ENCODE measurements around the gene PABPC1L.
A peak's percentile ranks its signal among the peaks of the same experiment; 100 is the strongest.

The PABPC1L gene

DNA sequence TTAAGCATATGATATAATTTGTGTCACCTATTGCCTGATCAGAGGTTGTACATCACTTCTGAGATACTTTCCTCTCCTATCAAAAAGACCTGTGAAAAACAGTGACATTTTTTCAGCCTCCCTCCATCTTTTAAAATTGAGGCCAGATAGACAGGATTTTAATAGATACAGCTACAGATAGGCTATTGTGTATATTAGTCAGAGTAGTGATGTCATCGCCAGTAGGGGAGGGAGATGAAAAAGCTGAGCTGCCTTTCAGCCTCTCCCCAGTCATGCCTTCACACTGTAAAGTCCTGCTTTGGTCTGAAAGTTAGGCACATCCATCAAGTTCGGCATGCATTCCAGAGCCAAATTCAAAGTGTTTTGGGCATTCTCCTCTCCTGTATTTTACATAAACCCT lies 7.9 kb upstream of the PABPC1L start:
- DNase-seq: no peak

DNA sequence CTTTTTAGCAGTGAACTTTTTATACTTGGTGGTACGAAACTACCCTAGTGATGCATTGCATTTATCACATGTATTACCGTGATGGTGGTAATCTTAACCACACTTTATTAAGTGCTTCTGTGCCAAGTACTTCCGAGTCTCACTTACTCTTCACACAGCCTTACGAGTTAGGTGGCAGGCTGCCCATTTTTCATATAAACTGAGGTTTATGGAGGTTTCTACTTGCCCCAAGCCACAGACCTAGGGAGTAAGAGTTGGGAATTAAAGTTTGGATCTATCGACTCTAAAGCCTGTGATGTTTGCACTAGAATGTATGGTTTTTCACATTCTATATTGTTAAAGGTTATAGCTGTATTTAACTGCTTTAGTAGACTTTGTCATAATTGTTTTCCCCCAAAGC lies 5.5 kb upstream of the PABPC1L start:
- no peak for DNase-seq

DNA sequence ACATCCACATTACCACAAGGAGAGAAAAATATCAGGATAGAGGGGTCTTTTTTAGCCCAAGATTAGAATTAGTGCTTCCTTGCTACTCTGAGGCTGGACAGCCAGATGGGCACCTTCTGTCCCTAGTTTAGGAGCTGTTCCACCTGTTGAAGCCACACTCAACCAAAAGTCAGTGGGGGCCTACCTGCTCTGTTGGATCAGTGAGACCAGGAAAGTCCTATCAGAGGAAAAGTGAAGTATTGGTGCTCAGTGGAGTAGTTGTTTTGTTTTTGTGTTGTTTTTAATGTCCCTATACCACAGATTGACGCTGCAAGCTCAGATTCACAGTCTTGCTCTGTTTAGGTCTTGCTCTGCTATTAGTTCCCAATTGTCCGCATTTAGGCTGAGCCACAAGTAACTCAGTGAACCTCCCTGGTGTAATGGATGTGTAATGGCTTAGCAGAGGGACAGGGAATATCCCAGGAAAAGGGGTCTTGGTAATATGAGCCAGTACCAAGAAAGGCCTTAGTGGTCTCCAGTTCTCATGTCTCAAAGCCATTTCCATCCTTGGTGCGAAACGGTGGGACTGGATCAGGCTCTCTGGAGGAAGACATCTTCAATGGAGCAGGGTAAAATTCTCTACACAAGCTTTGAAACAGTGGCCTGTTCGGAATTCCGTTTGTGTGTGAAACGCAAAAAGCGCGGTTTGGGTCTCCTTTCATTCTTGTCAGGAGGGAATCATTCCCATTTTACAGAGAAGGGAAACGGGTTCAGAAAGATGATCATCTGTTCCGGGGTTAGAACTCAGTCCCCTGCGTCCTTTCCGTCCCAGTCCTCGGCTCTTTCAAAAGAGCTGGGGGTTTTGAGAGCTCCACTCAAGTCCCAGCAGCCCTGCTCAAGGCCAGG lies 631 bp upstream of the PABPC1L start:
- no peak for DNase-seq

DNA sequence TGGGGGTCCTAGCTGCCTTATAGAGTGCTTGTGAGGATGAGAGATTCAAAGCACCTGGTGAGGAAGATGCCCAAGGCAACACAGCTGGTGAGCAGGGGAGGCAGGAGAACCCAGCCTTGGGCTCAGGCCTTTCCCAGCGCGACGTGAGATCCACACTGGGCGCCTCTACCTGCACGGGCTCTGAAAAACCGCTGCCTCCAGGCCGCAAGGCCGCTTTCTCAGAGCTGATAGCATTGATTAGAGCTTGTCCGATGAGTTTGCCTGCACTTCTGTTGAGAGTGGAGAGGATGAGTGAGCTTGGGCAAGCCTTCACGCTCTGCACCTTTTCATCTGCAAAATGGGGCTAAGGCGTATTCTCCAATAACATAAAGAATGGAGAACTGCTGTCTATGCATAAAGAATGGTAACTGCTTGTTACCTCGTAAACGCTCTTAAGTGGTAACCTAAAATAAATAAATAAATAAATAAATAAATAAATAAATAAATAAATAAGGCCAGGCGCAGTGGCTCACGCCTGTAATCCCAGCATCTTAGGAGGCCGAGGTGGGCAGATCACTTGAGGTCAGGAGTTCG lies 916 bp downstream of the PABPC1L start:
- DNase-seq: no peak

DNA sequence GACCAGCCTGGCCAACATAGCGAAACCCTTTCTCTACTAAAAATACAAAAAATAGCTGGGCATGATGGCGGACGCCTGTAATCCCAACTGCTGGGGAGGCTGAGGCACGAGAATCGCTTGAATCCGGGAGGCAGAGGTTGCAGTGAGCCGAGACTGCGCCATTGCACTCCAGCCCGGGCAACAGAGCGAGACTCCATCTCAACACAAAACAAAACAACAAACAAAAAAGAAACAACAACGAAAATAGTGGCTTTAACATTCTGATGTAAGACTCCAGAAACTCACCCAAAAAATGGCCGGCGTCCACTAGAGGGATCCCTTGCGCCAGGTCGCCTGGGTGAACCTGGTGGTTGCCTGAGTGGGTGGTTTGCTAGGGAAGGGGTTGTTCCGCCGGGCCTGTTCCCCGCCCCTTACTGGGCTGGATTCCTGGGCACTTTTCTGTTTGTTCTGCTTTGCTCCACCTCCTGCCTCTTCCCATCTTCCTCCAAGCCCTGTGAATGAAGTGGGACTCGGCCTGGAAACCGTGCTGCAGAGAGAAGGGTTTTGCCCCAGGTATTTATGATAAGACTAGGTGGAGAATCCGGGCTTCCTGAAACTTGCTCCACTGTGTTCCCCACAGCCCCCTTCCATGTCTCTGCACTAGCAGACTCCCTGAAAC lies 1.5 kb downstream of the PABPC1L start:
- peak; percentile 63 for DNase-seq

DNA sequence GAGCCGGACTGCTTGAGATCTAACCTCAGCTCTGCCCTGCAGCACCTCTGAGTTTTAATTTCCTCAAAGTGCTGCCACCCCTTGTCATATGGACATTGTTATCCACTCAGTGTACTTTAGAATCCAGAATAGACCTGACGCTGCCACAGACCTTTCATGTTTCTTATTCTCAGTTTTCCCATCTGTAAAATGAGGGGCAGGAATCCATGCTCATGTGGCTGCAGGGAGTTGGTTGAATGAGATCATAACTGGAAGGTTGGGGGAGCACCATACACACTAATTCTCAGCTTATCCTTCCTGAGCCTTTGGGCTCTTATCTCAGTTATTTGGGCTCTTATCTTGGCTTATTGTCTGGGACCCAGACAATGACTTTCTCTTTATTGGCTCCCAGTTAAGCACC lies 2.3 kb downstream of the PABPC1L start:
- no peak for DNase-seq

DNA sequence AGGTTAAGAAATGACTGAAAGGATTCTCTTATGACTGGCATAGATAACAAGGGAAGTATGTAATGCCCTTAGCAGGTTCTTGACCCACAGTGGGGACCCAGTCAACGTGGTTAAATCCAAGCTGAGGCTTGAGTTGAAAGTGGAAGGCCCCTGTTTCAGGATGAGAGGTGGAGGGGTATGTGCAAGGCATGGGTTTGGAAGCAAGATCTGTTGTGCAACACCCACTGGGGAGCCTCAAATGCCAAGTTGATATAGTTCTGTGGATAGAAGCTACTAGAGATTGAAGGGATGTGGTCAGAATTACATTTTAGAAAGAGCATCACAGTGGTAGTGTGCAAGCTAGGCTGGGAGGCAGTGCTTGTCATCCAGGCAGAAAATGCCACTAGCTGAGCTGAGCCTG lies 5.1 kb downstream of the PABPC1L start:
- DNase-seq: no peak

DNA sequence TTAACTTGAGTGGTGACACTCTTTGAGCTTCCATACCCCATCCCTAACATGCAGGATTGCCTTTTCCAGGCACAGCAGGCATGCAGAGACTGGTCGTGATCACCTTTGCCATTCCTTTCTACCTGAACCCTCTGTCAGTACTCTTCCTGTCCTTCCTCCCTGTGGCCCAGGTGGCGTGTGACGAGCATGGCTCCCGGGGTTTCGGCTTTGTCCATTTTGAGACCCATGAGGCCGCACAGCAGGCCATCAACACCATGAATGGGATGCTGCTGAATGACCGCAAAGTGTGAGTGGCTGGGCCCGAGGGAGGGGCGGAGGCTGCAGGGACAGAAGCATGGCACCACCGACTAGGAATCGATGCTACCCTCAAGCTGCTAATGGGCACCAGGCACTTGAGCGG lies 6.7 kb downstream of the PABPC1L start:
- no peak for DNase-seq

DNA sequence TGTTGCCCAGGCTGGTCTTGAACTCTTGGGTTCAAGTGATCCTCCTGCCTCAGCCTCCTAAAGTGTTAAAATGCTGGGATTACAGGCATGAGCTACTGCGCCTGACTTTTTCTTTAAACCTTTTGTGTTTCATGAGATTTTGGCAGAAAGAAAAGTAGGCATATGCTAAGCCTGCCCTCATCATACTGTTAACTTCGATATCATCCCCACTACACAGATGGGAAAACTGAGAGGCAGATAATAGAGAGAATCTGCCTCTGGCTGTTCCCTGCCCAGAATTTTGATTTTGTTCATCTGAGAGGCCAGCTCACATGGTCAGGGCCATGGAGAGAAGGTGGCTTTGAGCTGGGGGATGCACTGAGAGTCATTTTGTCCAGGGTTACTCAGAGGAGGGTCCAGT lies 7.5 kb downstream of the PABPC1L start:
- no peak for DNase-seq

DNA sequence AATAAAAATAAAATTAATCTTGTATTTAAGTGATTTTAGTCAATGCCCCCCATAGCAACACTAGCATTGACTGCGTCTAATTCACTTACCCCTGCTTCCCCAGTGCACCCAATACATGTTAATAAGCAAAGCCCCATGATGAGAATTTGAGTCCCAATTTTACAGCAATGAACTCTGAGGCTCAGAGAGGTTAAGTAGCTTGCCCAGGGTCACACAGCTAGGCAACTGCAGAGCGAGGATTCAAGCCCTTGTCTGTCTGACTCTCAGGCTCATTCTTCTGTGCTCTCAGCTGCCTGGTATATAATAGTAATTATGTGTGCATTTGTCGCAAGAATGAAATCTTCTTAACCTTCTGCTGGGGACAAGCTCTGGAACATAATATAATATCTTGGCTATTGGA lies 8.5 kb downstream of the PABPC1L start:
- DNase-seq: no peak

DNA sequence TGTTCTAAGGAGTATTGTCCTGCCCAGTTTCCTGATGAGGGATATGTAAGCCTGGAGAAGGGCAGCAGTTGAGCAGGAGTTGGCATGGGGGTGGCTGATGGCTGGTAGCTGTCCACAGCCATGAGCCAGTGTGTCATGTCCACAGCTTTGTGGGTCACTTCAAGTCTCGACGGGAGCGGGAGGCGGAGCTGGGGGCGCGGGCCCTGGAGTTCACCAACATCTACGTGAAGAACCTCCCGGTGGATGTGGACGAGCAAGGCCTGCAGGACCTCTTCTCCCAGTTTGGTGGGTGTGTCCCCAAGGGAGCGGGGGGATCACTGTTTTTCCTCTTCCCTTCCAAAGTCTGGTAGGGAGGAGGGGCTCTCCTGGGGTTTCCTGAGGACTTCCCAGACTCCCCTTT lies 8.9 kb downstream of the PABPC1L start:
- no peak for DNase-seq

DNA sequence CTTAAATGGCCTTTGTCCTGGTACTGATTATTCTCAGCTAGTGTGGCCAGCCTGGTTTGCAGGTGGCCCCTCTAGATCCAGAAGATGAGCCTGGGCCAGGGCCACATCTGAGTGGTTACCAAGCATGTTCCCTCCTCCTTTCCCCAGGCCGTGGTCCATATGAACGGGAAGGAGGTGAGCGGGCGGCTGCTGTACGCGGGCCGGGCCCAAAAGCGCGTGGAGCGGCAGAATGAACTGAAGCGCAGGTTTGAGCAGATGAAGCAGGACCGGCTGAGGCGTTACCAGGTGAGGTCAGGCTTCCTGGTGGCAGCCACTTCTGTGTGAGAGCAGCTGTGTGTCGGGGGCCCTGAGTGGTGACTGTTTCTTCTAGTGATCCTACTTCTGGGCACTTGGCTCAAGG lies 11.6 kb downstream of the PABPC1L start:
- no peak for DNase-seq

DNA sequence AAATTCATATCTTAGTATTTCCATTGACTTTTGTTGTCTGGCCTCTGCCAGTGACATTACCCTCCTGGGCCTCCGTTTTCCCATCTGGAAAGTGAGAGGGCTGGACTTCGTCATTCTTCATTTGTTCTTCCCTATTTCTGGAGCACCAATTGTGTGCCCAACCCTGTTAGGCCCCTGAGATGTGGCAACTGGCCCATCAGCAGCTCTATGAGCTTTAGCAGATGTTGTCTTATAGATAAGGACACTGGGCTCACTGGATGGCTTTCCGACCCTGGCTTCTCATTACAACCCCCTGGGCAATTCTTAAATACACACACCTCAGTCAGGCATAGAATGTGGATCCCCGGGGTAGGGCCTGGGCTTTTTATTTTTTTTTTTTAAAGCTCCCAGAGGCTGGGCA lies 14.7 kb downstream of the PABPC1L start:
- DNase-seq: no peak

DNA sequence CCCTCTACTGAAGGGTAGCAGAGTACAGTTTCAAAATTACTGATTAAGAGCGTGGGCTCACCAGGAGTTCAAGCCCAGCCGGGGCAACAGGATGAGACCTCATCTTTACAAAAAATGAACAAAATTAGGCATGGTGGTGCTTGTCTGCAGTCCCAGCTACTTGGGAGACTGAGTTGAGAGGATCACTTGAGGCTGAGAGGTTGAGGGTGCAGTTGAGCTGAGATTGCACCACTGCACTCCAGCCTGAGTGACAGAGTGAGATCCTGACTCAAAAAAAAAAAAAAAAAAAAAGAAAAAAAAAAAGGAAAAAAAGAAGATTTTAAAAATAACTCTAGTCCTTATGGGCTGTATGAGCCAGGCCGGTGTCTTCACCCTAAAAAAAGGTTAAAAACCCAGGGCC lies 18.7 kb downstream of the PABPC1L start:
- no peak for DNase-seq

DNA sequence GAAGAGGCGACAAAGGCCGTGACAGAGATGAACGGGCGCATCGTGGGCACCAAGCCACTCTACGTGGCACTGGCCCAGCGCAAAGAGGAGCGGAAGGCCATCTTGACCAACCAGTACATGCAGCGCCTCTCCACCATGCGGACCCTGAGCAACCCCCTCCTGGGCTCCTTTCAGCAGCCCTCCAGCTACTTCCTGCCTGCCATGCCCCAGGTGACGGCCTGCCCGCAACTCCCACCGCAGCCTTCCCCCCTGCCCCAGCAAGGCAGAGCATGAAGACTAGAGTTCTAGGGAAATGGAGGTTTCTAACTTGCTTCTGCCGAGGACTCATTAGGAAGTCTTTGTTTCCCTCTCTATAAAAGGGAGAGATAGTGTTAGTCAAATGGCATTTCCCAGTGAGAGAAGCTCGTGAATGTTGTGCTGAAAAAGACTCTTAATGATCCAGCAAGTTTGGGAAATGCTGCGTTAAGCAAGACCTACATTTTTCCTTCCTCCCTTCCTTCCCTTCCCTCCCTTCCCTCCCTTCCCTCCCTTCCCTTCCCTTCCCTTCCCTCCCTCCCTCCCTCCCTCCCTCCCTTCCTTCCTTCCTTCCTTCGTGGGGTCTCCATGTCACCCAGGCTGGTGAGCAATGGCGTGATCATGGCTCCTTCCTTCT lies 20.8 kb downstream of the PABPC1L start:
- DNase-seq: no peak

DNA sequence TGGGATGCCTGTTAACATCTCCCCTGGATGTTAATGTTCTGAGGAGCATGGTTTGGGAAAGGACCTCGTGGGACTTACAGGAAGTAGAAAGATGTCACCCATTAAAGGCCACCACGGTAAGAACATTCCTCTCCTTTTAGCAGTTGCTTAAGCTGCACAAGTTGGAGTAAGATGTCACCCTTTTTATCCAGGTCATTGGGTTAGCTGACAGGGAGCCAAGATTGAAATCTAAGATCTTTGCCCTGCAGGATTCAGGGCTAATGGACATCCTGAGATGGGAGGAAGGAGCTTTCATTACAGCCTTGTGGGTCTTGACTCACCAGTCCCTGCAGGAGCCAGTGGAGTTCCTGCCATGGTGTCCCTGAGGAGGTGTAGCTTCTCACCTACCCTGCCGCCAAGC lies 22.1 kb downstream of the PABPC1L start:
- no peak for DNase-seq

DNA sequence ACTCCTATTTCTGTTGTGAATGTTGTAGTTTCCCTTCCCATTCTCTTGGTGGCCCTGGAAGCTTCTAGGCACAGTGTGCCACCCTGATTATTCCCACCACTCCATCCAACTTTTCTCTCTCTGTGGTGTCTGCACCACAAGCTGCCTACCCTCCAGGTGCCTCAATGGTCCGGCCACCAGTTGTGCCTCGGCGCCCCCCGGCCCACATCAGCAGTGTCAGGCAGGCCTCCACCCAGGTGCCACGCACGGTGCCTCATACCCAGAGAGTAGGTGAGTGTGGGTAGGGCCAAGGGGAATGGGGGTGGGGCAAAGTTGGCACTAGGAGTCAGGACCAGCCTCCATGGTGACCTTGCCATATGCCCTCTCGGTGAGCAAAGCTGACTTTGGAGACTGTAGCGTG lies 23.1 kb downstream of the PABPC1L start:
- DNase-seq: no peak

DNA sequence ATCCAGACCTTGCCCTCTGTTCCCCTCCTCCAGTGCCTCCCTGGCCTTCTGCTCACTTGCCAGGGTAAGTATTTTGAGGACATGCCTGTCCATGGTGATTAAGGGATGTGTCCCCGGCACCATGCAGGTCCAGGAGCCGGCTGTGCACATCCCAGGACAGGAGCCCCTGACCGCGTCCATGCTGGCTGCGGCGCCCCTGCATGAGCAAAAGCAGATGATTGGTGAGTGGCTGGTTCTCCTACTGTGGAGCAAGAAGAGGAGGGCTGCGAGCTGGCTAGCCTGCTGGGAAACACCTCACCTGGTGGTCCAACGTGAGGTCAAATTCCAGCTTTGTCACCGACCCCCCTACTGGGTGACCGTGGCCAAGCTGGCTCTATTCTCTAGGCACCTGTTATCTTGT lies 26.6 kb downstream of the PABPC1L start:
- no peak for DNase-seq

DNA sequence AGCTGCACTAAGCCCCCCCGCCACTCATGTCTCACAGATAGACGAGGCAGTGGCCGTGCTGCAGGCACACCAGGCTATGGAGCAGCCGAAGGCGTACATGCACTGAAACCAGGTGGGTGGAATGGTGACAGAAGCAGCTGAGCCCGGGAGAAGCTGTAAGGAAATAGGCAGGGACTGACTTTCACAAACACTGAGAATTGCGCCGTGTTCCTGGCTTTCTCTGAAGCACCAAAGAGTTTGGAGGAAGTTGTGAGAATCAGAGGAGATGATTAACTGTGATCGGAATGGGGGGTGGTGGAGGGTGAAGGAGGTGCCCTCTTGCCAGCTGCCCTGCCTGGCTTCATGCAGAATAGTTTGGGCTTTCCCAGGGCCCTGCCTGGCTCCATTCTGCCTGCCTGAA lies 28.8 kb downstream of the PABPC1L start:
- no peak for DNase-seq

DNA sequence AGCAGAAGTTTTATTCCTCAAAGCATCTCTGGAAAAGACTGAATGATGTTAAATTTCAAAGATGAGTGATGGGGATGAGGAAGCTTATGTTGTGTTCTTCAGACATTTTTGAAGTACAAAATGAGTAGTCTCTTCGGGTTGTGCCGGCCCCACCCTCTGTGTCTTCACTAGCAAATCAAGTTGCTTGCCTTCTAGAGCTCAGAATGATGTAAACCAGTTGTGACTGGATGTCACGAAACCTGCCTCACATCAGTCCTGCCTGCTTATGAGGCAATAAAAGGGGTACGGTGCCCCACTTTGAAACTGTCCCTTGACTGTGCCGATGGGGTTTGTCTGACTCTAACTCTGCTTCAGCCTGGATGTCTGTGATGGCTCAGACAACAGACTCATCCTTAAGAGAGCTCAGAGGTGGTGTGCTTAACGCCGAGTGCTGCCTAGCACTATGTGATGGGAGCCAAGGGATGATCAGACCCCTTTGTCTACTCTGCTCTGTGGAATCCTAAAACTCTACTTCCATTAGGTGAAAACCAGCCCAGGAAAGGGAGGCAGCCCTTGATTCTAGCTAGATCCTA lies 31.3 kb downstream of the PABPC1L start:
- DNase-seq: no peak

DNA sequence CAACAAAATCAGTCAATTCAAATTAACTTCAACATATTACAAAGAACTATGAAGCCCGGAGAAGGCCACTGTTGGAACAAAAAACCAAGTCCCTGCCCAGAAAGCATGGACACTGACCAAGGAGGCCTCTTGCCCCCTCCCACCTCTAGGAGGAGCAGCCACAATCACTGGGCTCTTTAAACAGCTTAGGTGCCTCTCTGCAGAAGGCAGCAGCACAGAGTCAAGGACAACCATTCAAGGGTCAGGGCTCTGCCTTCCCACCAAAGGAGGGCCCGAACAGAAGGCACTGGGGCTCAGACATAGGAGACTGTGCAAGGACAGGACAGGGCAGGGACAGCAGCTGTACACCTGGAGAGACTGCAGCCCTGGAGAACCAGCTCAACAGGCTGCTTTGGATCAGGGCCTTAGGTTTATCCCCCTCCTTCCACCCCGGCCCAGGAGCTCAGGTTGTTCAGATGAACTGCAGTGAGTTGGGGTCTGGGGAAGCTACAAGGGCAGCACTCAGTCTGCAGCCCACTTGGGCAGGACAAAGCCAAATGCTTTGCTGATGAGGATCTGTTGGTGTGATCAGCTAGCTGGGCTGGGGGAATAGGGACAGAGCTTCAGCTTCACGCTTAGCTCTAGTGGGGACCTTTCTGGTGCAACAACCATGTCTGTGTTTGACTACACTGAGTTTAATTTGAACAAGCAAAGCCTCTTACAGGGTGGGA lies 32.6 kb downstream of the PABPC1L start:
- DNase-seq: no peak

DNA sequence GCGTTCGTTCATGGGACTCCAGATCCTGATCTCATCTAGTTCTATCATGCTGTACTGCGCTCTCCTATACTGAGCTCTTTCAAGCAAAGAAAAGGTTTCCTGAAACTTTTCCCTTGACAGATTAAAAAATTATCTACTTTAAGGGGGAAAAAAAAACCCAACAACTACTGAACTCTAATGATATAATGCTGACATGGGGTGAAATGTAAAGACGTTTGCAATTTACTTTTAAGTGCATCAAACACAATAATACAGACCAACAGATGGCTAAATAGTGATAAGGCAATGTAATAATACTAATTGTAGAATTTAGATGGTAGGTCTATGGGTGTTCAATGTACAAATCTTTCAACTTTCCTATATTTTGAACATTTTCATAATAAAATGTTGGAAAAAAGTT lies 34.0 kb downstream of the PABPC1L start:
- no peak for DNase-seq

DNA sequence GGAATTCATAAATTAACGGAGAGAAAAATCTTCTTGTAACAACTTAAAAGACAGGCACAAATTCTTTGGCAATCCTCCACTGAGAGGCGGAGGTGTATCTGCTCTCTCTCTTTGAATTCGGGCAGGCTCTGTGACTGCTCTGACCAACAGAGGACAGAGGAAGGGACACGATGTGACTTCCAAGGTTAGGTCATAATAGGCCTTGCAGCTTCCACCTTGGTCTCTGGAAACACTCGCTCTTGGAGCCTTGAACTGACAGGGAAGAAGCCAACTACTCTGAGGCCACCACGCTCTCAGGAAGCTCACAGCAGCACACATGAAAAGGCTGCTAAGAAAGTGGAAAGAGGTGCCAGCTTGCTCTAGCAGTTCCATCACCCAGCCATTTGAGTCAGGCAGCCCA lies 35.4 kb downstream of the PABPC1L start:
- no peak for DNase-seq
